ENCODE data around the gene G2E3.
"Not testable (repeated sequence)": the region's sequence is repeated elsewhere in the genome, so short reads cannot be mapped to it uniquely, and the experiment has no call there.

G2E3 gene

DNA sequence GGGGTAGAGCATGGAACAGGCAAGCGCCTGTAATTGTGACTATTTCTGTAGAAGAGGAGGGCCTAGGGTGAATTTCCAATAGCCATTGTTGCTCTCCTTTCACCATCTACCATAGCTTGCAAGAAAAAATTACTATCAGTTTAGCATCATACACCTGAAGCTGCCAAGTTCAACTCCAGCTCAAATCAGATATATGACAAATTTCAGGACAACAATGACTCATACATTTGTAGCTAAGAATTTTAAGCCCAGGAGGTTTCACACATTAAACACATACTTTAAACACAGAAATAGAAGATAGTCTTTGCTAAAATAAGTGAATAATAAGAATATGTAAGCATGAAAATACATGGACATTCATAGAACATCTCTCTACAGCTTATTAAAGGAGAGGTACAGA lies 17.6 kb upstream of the G2E3 start:
- H3K4me1 Mint-ChIP-seq = no peaks in the 10 kb centered on the region
- H3K27ac Mint-ChIP-seq (ENCODE audit: low read depth) = no peak overlapping the region
- H3K9me3 Mint-ChIP-seq = no peaks in the 10 kb centered on the region
- no peak for DNase-seq (ENCODE audit: low spot score in 2 of 2)
- H3K36me3 Mint-ChIP-seq (ENCODE audit: insufficient read depth) = no peaks in the 10 kb centered on the region
- peaks cover 53% of the 10 kb centered on the region for H3K27me3 Mint-ChIP-seq
- ATAC-seq (replicated peaks; ENCODE audit: extremely low read depth, poor library complexity, severe bottlenecking) = no peak
- H3K4me3 Mint-ChIP-seq = no peak overlapping the region

GRCh38 chr14:30546735-30547134 lies 12.2 kb upstream of the G2E3 start:
- not testable (repeated sequence) for DNase-seq (ENCODE audit: low spot score in 2 of 2); ATAC-seq (replicated peaks; ENCODE audit: extremely low read depth, poor library complexity, severe bottlenecking)

DNA sequence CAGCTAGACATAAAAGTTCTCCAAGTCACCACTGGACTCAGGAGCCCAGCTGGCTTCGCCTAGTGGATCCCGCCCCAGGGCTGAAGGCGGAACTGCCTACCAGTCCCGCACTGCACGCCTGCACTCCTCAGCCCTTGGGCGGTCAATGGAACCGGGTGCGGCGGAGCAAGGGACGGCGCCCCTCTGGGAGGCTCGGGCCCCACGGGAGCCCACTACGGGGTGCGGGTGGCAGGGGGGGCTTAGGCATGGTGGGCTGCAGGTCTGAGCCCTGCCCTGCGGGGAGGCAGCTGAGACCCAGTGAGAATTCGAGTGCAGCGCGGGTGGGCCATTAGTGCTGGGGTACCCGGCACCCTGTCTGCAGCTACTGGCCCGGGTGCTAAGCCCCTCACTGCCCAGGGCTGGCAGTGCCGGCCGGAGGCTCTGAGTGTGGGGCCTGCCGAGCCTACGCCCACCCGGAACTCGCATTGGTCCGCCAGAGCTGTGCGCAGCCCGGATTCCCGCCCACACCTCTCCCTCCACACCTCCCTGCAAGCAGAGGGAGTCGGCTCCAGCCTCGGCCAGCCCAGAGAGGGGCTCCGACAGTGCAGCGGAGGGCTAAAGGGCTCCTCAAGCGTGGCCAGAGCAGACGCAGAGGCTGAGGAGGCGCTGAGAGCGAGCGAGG lies 11.4 kb upstream of the G2E3 start:
- Mint-ChIP-seq H3K36me3 (ENCODE audit: insufficient read depth) (peaks cover 1% of the 10 kb centered on the region), H3K4me1 (no peaks in the 10 kb centered on the region), H3K27me3 (peaks cover 63% of the 10 kb centered on the region), H3K27ac (ENCODE audit: low read depth) (no peak overlapping the region), H3K4me3 (no peak overlapping the region), H3K9me3 (no peaks in the 10 kb centered on the region)
- no peak for ATAC-seq (replicated peaks; ENCODE audit: extremely low read depth, poor library complexity, severe bottlenecking)
- no peak for DNase-seq (ENCODE audit: low spot score in 2 of 2)

More at GRCh38 chr14:30546735-30547134, 12.2 kb upstream of the G2E3 start:
- H3K9me3 Mint-ChIP-seq; H3K4me3 Mint-ChIP-seq; H3K36me3 Mint-ChIP-seq (ENCODE audit: insufficient read depth); H3K4me1 Mint-ChIP-seq; H3K27ac Mint-ChIP-seq (ENCODE audit: low read depth): not testable (repeated sequence)
- H3K27me3 Mint-ChIP-seq = peaks cover 56% of the 10 kb centered on the region

DNA sequence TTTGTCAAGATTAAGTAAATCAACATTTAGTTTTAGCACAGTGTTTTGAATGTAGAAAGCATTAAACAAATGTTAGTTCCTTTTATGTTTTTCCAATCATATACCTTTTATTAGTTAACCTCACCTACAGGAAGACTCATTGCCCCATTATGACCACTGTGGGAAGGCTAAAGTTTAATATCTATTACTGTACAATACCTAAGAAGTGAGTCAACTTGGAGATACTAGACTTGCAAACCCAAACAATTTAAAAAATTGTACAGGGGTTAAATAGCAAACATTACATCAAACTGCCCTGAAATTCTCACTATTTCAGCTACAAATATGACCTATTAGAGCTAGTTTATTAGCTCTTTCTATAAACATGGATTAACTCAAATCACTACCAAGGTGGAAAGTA lies 8.6 kb upstream of the G2E3 start:
- Mint-ChIP-seq H3K36me3 (ENCODE audit: insufficient read depth) (peaks cover 1% of the 10 kb centered on the region), H3K9me3 (no peaks in the 10 kb centered on the region), H3K4me3 (no peak overlapping the region), H3K27ac (ENCODE audit: low read depth) (no peak overlapping the region), H3K4me1 (no peaks in the 10 kb centered on the region), H3K27me3 (peaks cover 46% of the 10 kb centered on the region)
- no peak for DNase-seq (ENCODE audit: low spot score in 2 of 2)
- no peak for ATAC-seq (replicated peaks; ENCODE audit: extremely low read depth, poor library complexity, severe bottlenecking)

DNA sequence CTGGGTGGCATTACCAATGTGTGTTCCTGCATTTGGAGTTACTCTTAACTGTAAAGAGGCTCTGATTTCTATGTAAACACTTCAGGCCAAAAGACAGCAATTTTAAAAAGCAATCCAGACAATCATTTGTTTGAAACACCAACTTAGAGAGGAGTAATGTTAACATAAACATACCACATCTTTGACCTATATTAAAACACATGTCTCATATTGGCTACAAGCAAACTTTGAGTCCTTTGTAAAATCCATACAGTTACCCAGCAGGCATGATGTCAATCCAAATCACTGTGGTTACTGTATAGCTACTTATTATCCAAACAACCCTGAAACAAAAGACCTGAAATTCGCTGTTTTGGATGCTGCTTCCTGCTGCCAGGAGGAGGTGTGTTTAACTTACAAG lies 7.5 kb upstream of the G2E3 start:
- Mint-ChIP-seq H3K9me3 (no peaks in the 10 kb centered on the region), H3K27ac (ENCODE audit: low read depth) (no peak overlapping the region), H3K4me3 (no peak overlapping the region), H3K4me1 (no peaks in the 10 kb centered on the region), H3K36me3 (ENCODE audit: insufficient read depth) (peaks cover 1% of the 10 kb centered on the region), H3K27me3 (peaks cover 46% of the 10 kb centered on the region)
- no peak for DNase-seq (ENCODE audit: low spot score in 2 of 2)
- ATAC-seq (replicated peaks; ENCODE audit: extremely low read depth, poor library complexity, severe bottlenecking) = no peak

- ATAC-seq (replicated peaks; ENCODE audit: extremely low read depth, poor library complexity, severe bottlenecking) = no peak
- H3K9me3 Mint-ChIP-seq = no peaks in the 10 kb centered on the region
- H3K27ac Mint-ChIP-seq (ENCODE audit: low read depth) = no peak overlapping the region
- DNase-seq (ENCODE audit: low spot score in 2 of 2) = no peak
- peaks cover 38% of the 10 kb centered on the region for H3K27me3 Mint-ChIP-seq
- H3K36me3 Mint-ChIP-seq (ENCODE audit: insufficient read depth) = no peaks in the 10 kb centered on the region
- H3K4me3 Mint-ChIP-seq = no peak overlapping the region
- H3K4me1 Mint-ChIP-seq = no peaks in the 10 kb centered on the region
Measured at GRCh38 chr14:30553311-30553989, 5.5 kb upstream of the G2E3 start.

- Mint-ChIP-seq H3K4me3 (peak overlapping the region; percentile 96), H3K27ac (ENCODE audit: low read depth) (peak overlapping the region; percentile 96), H3K36me3 (ENCODE audit: insufficient read depth) (peaks cover 5% of the 10 kb centered on the region), H3K9me3 (no peaks in the 10 kb centered on the region), H3K27me3 (no peaks in the 10 kb centered on the region), H3K4me1 (peaks cover 24% of the 10 kb centered on the region)
- ATAC-seq (replicated peaks; ENCODE audit: extremely low read depth, poor library complexity, severe bottlenecking) (no peak), DNase-seq (ENCODE audit: low spot score in 2 of 2) (no peak)
Measured at GRCh38 chr14:30558362-30558674, 640 bp upstream of the G2E3 start.

GRCh38 chr14:30559638-30560091 lies 707 bp downstream of the G2E3 start:
- Mint-ChIP-seq H3K4me3 (peak overlapping the region; percentile 96), H3K27ac (ENCODE audit: low read depth) (peak overlapping the region; percentile 96), H3K9me3 (no peaks in the 10 kb centered on the region), H3K4me1 (peaks cover 31% of the 10 kb centered on the region), H3K36me3 (ENCODE audit: insufficient read depth) (peaks cover 5% of the 10 kb centered on the region), H3K27me3 (no peaks in the 10 kb centered on the region)
- ATAC-seq (replicated peaks; ENCODE audit: extremely low read depth, poor library complexity, severe bottlenecking) (peak; percentile 33), DNase-seq (ENCODE audit: low spot score in 2 of 2) (no peak)

- peaks cover 39% of the 10 kb centered on the region for H3K4me1 Mint-ChIP-seq
- no peaks in the 10 kb centered on the region for H3K27me3 Mint-ChIP-seq
- H3K27ac Mint-ChIP-seq (ENCODE audit: low read depth) = no peak overlapping the region
- no peak for DNase-seq (ENCODE audit: low spot score in 2 of 2)
- peak overlapping the region; percentile 71 for H3K4me3 Mint-ChIP-seq
- ATAC-seq (replicated peaks; ENCODE audit: extremely low read depth, poor library complexity, severe bottlenecking) = no peak
- H3K9me3 Mint-ChIP-seq = no peaks in the 10 kb centered on the region
- H3K36me3 Mint-ChIP-seq (ENCODE audit: insufficient read depth) = peaks cover 5% of the 10 kb centered on the region
Measured at GRCh38 chr14:30560581-30560980, 1.6 kb downstream of the G2E3 start.

DNA sequence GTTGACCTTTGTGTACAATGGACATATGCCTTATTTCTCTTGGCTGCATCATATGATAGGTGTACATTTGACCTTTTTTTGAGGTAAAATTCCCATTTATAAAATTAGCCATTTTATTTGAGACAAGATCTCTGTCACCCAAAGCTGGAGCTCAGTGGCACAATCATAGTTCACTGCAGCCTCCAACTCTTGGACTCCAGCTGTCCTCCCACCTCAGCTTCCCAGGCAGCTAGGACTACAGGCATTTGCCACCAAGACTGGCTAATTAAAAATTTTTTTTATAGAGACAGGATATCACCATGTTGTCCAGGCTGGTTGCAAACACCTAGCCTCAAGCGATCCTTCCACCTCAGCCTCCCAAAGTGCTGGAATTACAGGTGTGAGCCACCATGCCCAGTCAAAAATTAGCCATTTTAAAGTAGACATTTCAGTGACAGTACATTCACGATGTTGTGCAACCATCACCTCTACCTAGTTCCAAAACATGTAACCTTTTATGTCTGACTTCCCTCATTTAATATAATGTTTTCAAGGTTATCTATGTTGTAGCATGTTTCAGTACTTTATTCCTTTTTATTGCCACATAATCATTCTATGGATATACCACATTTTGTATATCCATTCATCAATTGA lies 5.4 kb downstream of the G2E3 start:
- peaks cover 3% of the 10 kb centered on the region for H3K36me3 Mint-ChIP-seq (ENCODE audit: insufficient read depth)
- no peak overlapping the region for H3K4me3 Mint-ChIP-seq
- ATAC-seq (replicated peaks; ENCODE audit: extremely low read depth, poor library complexity, severe bottlenecking) (no peak), DNase-seq (ENCODE audit: low spot score in 2 of 2) (no peak)
- H3K9me3 Mint-ChIP-seq = no peaks in the 10 kb centered on the region
- no peak overlapping the region for H3K27ac Mint-ChIP-seq (ENCODE audit: low read depth)
- no peaks in the 10 kb centered on the region for H3K27me3 Mint-ChIP-seq
- peaks cover 74% of the 10 kb centered on the region for H3K4me1 Mint-ChIP-seq

DNA sequence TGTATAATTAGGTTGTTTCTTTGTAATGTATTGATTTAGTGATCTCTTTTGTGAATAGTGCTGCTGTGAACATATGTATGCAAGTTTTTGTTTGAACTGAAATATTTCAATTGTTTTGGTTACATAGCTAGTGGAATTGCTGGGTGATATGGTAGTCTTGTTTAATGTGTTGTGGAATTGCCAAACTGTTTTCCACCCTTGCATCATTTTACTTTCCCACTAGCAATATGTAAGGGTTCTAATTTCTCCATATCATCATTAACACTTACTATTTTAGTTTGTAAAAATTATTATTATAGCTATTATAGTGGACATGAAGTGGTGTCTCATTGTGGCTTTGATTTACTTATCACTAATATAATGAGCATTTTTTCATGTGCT lies 5.9 kb downstream of the G2E3 start:
- ATAC-seq (replicated peaks; ENCODE audit: extremely low read depth, poor library complexity, severe bottlenecking) = no peak
- no peak overlapping the region for H3K4me3 Mint-ChIP-seq
- H3K27me3 Mint-ChIP-seq = no peaks in the 10 kb centered on the region
- H3K36me3 Mint-ChIP-seq (ENCODE audit: insufficient read depth) = peaks cover 3% of the 10 kb centered on the region
- H3K9me3 Mint-ChIP-seq = no peaks in the 10 kb centered on the region
- peaks cover 79% of the 10 kb centered on the region for H3K4me1 Mint-ChIP-seq
- no peak overlapping the region for H3K27ac Mint-ChIP-seq (ENCODE audit: low read depth)
- DNase-seq (ENCODE audit: low spot score in 2 of 2) = no peak

DNA sequence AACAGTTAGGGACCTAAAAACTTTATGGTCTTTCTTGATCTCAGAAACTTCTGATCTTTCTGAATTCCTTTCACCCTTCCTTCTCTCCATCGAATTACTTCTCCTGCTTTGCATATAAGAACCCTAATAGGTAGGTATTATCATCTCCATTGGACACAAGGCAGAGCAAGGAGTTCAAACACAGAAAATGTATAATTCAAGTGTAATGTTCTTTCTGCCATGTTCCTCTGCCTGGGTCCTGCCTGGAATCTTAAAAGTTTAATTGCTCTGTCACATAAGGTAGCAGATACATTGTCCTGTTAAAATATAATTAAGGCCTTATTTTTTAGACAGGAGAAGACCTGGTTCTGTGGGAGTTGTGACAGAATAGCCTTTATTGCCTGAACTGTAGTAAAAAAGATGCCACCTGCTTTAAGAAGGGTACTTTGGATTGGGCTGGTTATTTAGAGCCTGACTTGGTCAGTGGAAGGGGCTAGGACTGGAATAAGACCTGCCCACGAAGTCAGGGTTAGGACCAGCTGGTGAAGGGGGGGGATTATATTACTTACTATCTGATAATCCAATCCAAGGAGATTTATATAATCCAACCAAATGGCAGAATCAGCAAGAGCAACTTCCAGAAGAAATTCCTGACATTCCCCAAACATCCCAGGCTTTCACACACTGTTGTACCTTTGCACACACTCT lies 10.4 kb downstream of the G2E3 start:
- H3K27me3 Mint-ChIP-seq = no peaks in the 10 kb centered on the region
- H3K9me3 Mint-ChIP-seq = no peaks in the 10 kb centered on the region
- peaks cover 5% of the 10 kb centered on the region for H3K36me3 Mint-ChIP-seq (ENCODE audit: insufficient read depth)
- DNase-seq (ENCODE audit: low spot score in 2 of 2) (no peak), ATAC-seq (replicated peaks; ENCODE audit: extremely low read depth, poor library complexity, severe bottlenecking) (no peak)
- H3K4me1 Mint-ChIP-seq = peaks cover 90% of the 10 kb centered on the region
- H3K27ac Mint-ChIP-seq (ENCODE audit: low read depth) = no peak overlapping the region
- H3K4me3 Mint-ChIP-seq = no peak overlapping the region

GRCh38 chr14:30569903-30570226 lies 10.9 kb downstream of the G2E3 start:
- Mint-ChIP-seq H3K4me3 (no peak overlapping the region), H3K4me1 (peaks cover 90% of the 10 kb centered on the region), H3K9me3 (no peaks in the 10 kb centered on the region), H3K27ac (ENCODE audit: low read depth) (no peak overlapping the region), H3K36me3 (ENCODE audit: insufficient read depth) (peaks cover 7% of the 10 kb centered on the region), H3K27me3 (no peaks in the 10 kb centered on the region)
- ATAC-seq (replicated peaks; ENCODE audit: extremely low read depth, poor library complexity, severe bottlenecking) = no peak
- no peak for DNase-seq (ENCODE audit: low spot score in 2 of 2)
